Measurements from ENCODE around the gene MSL2. TPM values are rescaled to one million over a fixed set of nuclear protein-coding genes. Genes with fewer than 3 reads are reported as not detected.

The MSL2 gene
- 29.1 TPM for total RNA-seq

GRCh38 chr3:136196064-136196400 lies at the start of gene MSL2:
TSS of gene MSL2 (minus strand) at chr3:136196335. CDS start at chr3:136195113, 1,222 bp downstream.

Other genes starting within 250 kb of the MSL2 start
- gene PPP2R3A, start 230.6 kb downstream of the MSL2 start, total RNA-seq, result 36.4 TPM
- 47.6 TPM for gene PCCB, start 54.0 kb upstream of the MSL2 start, total RNA-seq